Skeletal muscle satellite cell (primary cell): ENCODE measurements around the gene LYZL1.

Experiments used
- H3K27me3 ChIP-seq: 2 replicates; pipeline ENCODE4 v1.7.0; 2013; ENCODE audit warnings: low read length; ENCODE audit not compliant: control insufficient read depth, insufficient read depth
- H3K36me3 ChIP-seq: 2 replicates; pipeline ENCODE4 v1.7.0; 2013; ENCODE audit warnings: mild to moderate bottlenecking, control low read depth, low read length; ENCODE audit not compliant: insufficient read depth
- H3K4me1 ChIP-seq: 2 replicates; pipeline ENCODE4 v1.7.0; 2013; ENCODE audit warnings: low read length; ENCODE audit not compliant: control insufficient read depth, insufficient read depth
- H3K4me2 ChIP-seq: 2 replicates; pipeline ENCODE4 v1.7.0; 2013; ENCODE audit warnings: mild to moderate bottlenecking, low read length
- H3K4me3 ChIP-seq: 2 replicates; pipeline ENCODE4 v1.7.0; 2013; ENCODE audit warnings: low read length
- H3K9ac ChIP-seq: 2 replicates; pipeline ENCODE4 v1.7.0; 2013; ENCODE audit warnings: mild to moderate bottlenecking, low read depth, low read length, moderate library complexity
- H3K9me3 ChIP-seq: replicated peaks from 2 replicates; pipeline ENCODE4 v1.7.0; 2013; ENCODE audit warnings: mild to moderate bottlenecking, control low read depth, low read length

Gene LYZL1

DNA sequence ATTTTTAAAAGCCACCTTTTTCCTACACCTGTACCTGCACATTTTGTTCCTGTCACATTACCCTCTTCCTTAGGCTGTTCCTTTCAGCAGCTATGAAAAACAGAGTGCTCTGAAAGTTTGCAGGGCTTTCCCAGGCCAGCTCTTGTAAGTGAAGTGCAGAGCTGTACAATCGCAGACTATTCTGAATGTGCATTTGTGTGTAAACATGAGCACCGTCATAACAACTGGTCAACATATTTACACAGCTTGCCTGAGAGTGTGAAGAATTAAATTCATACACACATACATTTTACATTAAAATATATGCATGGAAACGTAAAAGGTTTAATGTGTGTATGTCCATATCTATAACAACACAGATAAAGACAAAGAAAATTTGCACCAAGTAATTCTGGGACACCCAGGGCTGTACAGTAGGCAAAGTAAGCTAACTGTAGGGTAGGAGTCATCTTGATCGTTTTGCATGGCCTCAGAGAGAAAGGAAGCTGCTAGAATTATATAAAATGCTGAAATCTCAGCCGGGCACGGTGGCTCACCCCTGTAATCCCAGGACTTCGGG is 23.6 kb upstream of the LYZL1 start:
- H3K4me2 ChIP-seq = no peak overlapping the region
- H3K36me3 ChIP-seq = no peaks in the 10 kb centered on the region
- no peaks in the 10 kb centered on the region for H3K4me1 ChIP-seq
- H3K9ac ChIP-seq = no peak overlapping the region
- H3K27me3 ChIP-seq = peaks cover 68% of the 10 kb centered on the region
- no peak overlapping the region for H3K4me3 ChIP-seq
- H3K9me3 ChIP-seq = no peaks in the 10 kb centered on the region

DNA sequence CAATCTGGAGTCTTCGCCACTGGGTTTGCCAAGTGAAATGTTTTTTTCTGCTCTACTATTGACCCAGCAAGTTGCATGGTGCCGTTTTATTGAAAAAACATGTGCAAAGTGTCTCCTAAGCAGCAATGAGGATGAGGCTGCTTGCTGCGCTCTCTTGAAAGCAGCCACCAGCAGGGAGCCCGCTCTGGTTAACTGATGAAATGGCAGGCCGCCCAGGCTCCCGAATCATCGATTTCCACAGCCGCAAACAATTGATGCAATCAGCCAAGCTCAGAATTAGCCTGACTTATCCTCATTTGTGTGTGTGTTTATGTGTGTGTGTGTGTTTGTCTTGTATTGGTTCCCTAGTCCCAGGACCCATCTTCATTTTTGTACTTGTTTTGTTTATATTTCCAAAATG is 22.2 kb upstream of the LYZL1 start:
- no peak overlapping the region for H3K9ac ChIP-seq
- H3K4me3 ChIP-seq = no peak overlapping the region
- H3K36me3 ChIP-seq = no peaks in the 10 kb centered on the region
- H3K27me3 ChIP-seq = peaks cover 71% of the 10 kb centered on the region
- no peak overlapping the region for H3K4me2 ChIP-seq
- no peaks in the 10 kb centered on the region for H3K9me3 ChIP-seq
- no peaks in the 10 kb centered on the region for H3K4me1 ChIP-seq

DNA sequence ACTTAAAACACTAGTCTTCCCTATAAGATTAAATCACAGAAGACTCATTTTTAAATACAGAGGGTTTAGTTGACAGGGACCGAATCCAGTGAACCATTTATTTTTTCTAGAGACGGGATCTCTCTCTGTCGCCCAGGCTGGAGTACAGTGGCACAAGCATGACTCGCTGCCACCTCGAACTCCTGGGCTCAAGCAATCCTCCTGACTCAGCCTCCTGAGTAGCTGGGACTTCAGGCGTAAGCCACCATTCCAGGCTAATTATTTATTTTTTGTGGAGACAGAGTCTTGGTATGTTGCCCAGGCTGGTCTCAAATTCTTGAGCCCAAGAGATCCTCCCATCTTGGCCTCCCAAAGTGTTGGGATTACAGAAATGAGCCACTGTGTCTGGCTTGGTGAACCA is 20.9 kb upstream of the LYZL1 start:
- H3K4me3 ChIP-seq = no peak overlapping the region
- H3K36me3 ChIP-seq = no peaks in the 10 kb centered on the region
- H3K9ac ChIP-seq = no peak overlapping the region

DNA sequence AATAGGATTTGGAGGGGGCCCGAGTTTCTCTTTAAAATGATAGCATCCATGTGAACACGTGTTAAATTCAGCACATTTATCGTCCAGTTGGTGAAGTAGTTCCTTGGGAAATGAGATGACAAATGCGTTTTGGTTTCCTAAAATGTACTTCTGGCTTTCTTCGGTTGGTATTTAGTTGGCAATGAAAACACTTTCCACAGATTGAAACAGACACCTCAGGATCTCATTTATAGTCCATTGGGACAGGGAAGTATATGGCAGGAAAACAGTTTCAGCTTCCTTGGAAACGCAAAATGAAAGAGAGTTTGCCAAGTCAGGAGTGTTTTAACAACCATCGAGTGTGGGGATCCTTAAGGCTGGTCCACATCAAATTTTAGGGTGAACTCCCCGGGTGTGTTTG is 19.4 kb upstream of the LYZL1 start:
- Histone ChIP-seq H3K9ac (no peak overlapping the region), H3K27me3 (peaks cover 70% of the 10 kb centered on the region), H3K4me2 (no peak overlapping the region), H3K9me3 (no peaks in the 10 kb centered on the region), H3K36me3 (no peaks in the 10 kb centered on the region), H3K4me3 (no peak overlapping the region), H3K4me1 (no peaks in the 10 kb centered on the region)

More for the DNA sequence above, 20.9 kb upstream of the LYZL1 start:
- no peak overlapping the region for H3K4me2 ChIP-seq
- no peaks in the 10 kb centered on the region for H3K4me1 ChIP-seq
- no peaks in the 10 kb centered on the region for H3K9me3 ChIP-seq
- H3K27me3 ChIP-seq = peaks cover 69% of the 10 kb centered on the region

DNA sequence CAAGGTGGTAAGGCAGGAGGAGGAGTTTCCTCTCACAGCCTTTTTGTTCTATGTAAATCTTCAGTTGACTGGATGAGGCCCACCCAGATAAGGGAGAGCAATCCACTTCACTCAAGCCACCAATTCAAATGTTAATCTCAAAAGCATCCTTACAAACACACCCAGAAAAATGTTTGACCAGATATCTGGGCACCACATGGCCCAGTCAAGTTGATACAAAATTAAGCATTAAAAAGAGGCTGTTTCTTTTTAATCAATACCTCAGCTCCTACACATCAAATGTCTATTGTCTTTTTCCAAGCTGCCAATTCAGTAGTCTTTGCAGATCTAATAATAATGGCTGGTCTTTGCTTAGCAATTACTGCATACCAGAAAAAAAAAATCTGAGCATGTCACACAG is 18.0 kb upstream of the LYZL1 start:
- H3K4me1 ChIP-seq = no peaks in the 10 kb centered on the region
- peaks cover 66% of the 10 kb centered on the region for H3K27me3 ChIP-seq
- H3K9me3 ChIP-seq = no peaks in the 10 kb centered on the region
- no peak overlapping the region for H3K4me2 ChIP-seq
- H3K36me3 ChIP-seq = no peaks in the 10 kb centered on the region
- no peak overlapping the region for H3K9ac ChIP-seq
- H3K4me3 ChIP-seq = no peak overlapping the region

DNA sequence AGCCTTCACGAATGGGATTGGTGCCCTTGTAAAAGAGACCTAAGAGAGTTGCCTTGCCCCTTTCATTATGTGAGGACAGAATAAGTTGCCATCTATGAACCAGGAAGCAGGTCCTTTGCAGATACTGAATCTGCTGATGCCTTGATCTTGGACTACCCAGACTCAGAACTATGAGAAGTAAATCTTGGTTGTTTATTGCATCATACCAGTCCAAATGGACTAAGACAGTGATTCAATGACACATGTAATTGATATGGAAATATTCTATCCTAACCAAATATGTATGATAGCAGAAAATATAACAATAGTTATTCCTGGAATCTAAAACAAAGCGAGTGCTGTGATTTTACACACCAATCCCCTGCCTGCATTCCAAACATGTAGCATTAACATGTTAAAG is 17.0 kb upstream of the LYZL1 start:
- H3K36me3 ChIP-seq = no peaks in the 10 kb centered on the region
- H3K27me3 ChIP-seq = peaks cover 57% of the 10 kb centered on the region
- no peaks in the 10 kb centered on the region for H3K9me3 ChIP-seq
- H3K4me3 ChIP-seq = no peak overlapping the region
- no peak overlapping the region for H3K4me2 ChIP-seq
- no peak overlapping the region for H3K9ac ChIP-seq
- no peaks in the 10 kb centered on the region for H3K4me1 ChIP-seq

DNA sequence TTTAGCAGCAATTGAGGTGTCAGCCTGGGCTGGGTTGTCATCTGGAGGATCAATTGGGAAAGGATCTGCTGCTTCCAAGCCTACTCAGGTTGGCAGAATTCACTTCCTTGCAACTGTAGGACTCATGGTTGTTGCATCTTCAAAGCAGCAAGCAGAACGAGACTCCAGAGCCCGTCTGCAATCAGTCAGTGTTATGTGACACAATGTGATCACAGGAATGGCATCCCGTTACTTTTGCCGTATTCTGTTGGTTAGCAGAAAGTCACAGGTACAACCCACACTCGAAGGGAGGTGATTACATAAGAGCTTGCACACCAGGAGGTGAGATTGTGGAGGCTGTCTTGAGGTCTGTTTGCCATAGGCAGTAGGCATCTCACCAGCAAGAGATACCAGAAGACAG is 15.4 kb upstream of the LYZL1 start:
- H3K9ac ChIP-seq = no peak overlapping the region
- no peaks in the 10 kb centered on the region for H3K9me3 ChIP-seq
- H3K4me3 ChIP-seq = no peak overlapping the region
- H3K27me3 ChIP-seq = peaks cover 50% of the 10 kb centered on the region
- no peaks in the 10 kb centered on the region for H3K36me3 ChIP-seq
- H3K4me2 ChIP-seq = no peak overlapping the region
- no peaks in the 10 kb centered on the region for H3K4me1 ChIP-seq

DNA sequence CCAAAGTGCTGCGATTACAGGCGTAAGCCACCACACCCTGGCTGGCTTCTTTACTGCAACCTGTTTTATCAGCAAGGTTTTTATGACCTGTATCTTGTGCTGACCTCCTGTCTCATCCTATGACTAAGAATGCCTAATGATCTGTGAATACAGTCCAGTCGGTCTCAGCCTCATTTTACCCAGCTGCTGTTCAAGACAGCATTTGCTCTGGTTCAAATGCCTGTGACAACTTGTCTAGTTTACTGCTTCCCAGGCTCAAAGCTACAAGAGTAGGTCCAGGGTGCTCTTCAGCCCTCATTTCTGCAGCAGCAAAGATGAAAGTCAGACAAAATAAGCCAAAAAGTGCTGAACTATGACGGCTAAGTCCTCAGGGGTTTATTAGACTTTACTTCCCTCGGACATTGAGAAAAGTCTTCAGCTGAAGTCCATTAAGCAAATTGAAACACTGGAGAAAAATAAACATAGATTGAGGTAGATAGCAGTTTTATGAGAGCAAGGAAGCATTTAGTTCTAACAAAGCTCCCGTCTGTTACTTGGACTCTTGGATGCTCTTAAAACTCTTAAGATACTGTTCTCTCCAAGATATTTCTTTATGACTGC is 12.5 kb upstream of the LYZL1 start:
- Histone ChIP-seq H3K9me3 (no peaks in the 10 kb centered on the region), H3K36me3 (no peaks in the 10 kb centered on the region), H3K4me1 (no peaks in the 10 kb centered on the region), H3K9ac (no peak overlapping the region), H3K27me3 (peaks cover 51% of the 10 kb centered on the region), H3K4me3 (no peak overlapping the region), H3K4me2 (no peak overlapping the region)

DNA sequence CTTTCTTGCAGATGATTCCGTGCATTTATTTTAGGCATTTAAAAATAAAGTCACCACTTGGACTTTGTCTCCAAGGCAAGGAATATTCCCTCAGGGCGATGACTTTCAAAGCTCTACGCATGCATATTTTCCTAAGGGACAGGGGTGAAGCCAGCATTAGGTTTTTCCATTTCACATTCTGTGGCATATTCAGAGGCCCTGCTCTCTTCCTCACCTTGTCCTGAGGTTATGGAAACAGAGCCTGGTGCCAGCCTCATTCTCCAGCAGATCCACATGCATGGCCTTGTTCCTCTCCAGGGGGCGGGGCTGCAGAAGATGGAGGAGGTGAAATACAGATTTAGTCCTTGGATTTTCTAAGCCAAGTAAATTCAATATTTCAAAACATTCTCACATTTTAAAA is 11.6 kb upstream of the LYZL1 start:
- no peak overlapping the region for H3K9ac ChIP-seq
- no peaks in the 10 kb centered on the region for H3K4me1 ChIP-seq
- H3K27me3 ChIP-seq = peaks cover 48% of the 10 kb centered on the region
- H3K4me2 ChIP-seq = no peak overlapping the region
- H3K36me3 ChIP-seq = no peaks in the 10 kb centered on the region
- H3K4me3 ChIP-seq = no peak overlapping the region
- H3K9me3 ChIP-seq = no peaks in the 10 kb centered on the region

DNA sequence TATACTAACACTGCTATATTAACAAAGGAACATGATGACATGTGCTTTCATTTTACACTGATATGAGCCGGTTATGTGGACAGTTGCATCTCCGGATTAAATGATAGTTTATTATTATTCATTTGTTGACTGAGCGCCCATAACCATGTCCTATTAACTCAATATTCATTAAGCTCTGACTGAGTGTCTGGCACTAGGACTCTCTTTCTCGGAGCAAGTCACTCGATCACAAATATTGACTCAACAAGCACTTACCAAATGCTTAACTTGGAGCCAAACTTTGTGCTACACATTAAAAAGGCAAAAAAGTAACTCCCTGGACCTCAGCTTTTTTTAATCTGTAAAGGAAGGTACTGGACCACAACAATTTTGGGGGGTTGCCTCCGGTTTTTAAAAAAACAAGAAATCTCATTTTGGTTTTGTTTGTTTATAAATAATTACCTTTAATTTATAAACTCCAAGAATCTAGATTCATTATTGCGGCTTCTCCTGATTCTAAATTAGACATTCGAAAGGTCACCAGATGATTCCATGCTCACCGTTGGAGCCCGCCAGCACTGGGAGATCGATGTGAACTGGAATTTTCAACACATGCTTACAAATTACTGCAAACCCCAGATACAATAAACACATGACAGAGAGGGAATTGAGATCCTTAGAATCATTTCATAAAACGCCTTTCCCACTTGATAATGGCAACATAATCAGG is 8.9 kb upstream of the LYZL1 start:
- Histone ChIP-seq H3K9me3 (no peaks in the 10 kb centered on the region), H3K4me3 (no peak overlapping the region), H3K4me2 (no peak overlapping the region), H3K4me1 (no peaks in the 10 kb centered on the region), H3K36me3 (no peaks in the 10 kb centered on the region), H3K27me3 (peaks cover 57% of the 10 kb centered on the region), H3K9ac (no peak overlapping the region)

DNA sequence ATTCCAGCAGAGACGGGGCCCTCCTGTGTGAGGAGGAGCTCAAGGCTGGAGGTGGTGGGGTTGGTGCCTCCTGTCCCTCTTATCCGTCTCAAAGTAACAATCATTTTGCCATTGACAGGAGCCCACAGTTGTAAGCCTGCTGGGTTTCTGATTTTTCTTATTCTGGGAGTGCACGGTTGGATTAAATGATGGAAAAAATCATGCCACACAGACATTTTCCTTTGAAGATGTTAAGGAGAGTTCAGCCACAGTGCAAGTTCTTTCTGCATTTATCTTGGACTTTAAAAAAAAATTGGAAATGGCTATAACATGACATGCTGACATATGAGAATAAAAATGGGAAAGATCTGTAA is 8.4 kb upstream of the LYZL1 start:
- H3K4me2 ChIP-seq = no peak overlapping the region

DNA sequence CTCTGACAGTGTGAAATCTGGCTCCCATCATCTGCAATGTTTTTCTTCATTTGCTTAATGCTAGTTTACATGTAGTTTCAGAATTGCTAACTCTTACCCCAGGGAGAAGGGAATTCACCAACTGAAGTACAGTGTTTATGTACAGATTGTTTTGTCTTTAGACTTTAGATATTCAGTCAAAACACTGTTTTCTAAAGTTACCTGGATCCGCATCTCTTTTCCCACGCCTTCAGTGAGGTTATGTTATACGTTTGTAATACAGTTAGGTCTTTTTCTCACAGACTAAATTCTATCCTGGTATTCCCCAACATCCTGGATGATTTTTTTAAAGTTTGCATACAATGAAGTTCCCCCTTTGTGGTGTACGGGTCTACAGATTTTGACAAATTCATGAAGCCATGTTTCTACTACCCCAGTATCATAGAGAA is 3.2 kb upstream of the LYZL1 start:
- H3K9me3 ChIP-seq = no peaks in the 10 kb centered on the region
- no peak overlapping the region for H3K4me3 ChIP-seq
- no peak overlapping the region for H3K4me2 ChIP-seq
- H3K9ac ChIP-seq = no peak overlapping the region
- H3K36me3 ChIP-seq = no peaks in the 10 kb centered on the region
- H3K4me1 ChIP-seq = no peaks in the 10 kb centered on the region
- peaks cover 67% of the 10 kb centered on the region for H3K27me3 ChIP-seq

More for the DNA sequence above, 8.4 kb upstream of the LYZL1 start:
- Histone ChIP-seq H3K9me3 (no peaks in the 10 kb centered on the region), H3K9ac (no peak overlapping the region), H3K36me3 (no peaks in the 10 kb centered on the region), H3K27me3 (peaks cover 58% of the 10 kb centered on the region), H3K4me1 (no peaks in the 10 kb centered on the region), H3K4me3 (no peak overlapping the region)
